ENCODE data around the gene PPP2R5C.

Gene PPP2R5C

DNA sequence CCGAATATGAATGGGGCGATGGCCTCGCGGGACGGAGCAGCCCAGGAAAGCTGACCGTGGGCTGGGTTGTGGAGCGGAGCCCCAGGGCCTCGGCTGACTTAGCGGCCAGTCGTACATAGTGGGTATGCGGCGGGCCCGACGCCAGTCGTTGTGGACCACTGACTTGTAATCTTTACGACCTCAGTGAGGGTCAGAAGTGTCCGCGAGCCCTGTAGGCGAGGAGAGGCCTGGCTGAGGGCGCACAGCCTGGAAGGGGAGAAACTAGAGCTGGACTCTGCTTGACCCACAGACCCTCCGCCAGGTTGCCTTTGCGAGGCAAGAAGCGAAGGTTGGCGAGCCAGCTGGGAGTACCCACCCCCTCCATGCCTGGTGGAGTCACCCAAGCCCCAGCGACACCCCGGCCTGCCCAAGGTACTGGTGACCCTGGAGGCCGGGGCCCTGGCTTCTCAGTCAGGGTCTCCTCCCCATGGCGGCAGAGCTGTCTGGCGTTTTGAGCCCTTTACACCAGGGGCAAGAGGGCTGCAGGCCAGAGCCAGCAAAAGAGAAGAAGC, 187.2 kb downstream of the PPP2R5C start:
- H3K27ac ChIP-seq: peak overlapping the region; percentile 80 to 98 (median 93)
- peak overlapping the region; percentile 49 to 86 (median 70) for H3K4me3 ChIP-seq

- Histone ChIP-seq H3K4me3 (no peak overlapping the region), H3K27ac (peak overlapping the region in 1 of 21 experiments; percentile 27)
Observed at GRCh38 chr14:101950100-101950499, 188.6 kb downstream of the PPP2R5C start.

- peak overlapping the region in 1 of 21 experiments; percentile 27 for H3K27ac ChIP-seq
- no peak overlapping the region for H3K4me3 ChIP-seq
Observed at GRCh38 chr14:101950516-101951215, 189.2 kb downstream of the PPP2R5C start.

- no peak overlapping the region for H3K4me3 ChIP-seq
- H3K27ac ChIP-seq: no peak overlapping the region
Observed at GRCh38 chr14:101953151-101953550, 191.6 kb downstream of the PPP2R5C start.

- H3K27ac ChIP-seq: no peak overlapping the region
- no peak overlapping the region for H3K4me3 ChIP-seq
Observed at GRCh38 chr14:101954501-101954900, 193.0 kb downstream of the PPP2R5C start.

DNA sequence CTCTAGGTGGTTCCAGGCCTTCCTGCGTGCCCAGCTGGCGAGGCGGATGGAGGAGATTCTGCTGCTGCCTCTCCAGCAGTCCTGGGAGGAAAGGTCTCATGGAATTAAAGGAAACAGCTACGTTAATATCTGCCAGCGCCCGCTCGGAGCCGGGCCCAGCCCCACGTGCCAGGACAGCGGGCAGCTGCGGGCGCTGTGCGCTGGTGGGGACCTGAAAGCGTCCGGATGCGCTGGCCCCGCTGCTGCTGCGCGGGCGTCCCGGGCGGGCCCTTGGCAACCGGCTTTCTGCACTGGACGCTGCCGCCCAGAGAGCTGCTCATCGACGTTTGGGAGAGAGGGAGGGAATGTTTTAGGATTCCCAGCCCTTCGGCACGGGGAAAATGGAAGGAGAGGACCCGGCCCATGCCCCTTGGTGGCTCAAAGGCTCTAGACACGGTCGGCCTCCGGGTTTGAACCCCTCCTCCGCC, 194.2 kb downstream of the PPP2R5C start:
- H3K27ac ChIP-seq: no peak overlapping the region
- H3K4me3 ChIP-seq: no peak overlapping the region

DNA sequence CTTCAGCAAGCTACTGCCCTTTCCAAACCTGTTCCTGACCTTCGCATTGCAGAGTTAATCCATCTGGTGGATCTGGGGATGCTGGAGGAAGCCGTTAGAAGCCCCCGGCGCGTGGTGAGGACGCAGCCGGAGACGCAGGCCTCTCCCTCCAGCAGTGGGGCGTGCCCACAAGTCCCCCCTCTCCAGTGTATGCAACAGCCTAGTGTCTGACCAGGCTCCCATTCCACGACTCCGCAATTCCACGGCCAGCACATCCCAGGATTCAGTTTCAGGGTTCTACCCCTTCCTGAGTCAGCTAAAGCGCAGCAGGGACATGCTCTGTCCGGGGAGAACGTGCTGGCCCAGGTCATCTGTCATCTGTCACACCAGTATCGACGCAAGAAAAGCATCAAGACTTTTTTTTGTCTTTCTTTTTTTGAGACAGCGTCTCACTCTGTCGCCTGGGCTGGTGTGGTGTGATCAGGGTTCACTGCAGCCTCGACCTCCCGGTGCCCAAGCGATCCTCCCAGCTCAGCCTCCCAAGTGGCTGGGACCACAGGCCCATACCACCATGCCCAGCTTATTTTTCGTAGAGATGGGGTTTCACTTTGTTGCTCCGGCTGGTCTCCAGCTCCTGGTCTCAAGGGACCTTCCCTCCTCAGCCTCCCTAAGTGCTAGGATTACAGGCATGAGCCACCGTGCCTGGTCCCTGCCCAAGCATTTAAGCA, 194.8 kb downstream of the PPP2R5C start:
- peak overlapping the region in 1 of 21 experiments; percentile 2 for H3K27ac ChIP-seq
- no peak overlapping the region for H3K4me3 ChIP-seq

- H3K4me3 ChIP-seq: no peak overlapping the region
- H3K27ac ChIP-seq: no peak overlapping the region
Observed at GRCh38 chr14:101957406-101958234, 196.1 kb downstream of the PPP2R5C start.

- H3K27ac ChIP-seq: no peak overlapping the region
Observed at GRCh38 chr14:101958418-101959180, 197.1 kb downstream of the PPP2R5C start.

DNA sequence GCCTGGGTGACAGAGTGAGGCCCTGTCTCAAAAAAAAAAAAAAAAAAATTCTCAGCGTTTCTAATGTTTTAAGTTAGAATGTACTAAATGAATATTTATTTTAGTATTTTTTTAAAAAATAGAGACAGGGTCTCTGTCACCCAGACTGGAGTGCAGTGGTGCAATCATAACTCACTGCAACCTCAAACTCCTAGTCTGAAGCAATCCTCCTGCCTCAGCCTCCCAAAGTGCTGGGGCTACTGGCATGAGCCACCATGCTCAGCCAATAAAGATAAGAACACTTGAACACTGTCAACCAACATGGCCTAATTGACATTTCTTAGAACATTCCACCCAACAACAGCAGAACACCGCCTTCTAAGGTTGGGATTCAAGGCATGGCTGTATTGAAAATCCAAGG, 197.8 kb downstream of the PPP2R5C start:
- Histone ChIP-seq H3K27ac (no peak overlapping the region), H3K4me3 (no peak overlapping the region)

More at GRCh38 chr14:101958418-101959180, 197.1 kb downstream of the PPP2R5C start:
- H3K4me3 ChIP-seq: no peak overlapping the region

- Histone ChIP-seq H3K4me3 (no peak overlapping the region), H3K27ac (no peak overlapping the region)
Observed at GRCh38 chr14:101960225-101960624, 198.7 kb downstream of the PPP2R5C start.

- Histone ChIP-seq H3K4me3 (no peak overlapping the region), H3K27ac (no peak overlapping the region)
Observed at GRCh38 chr14:101961011-101961721, 199.7 kb downstream of the PPP2R5C start.

GRCh38 chr14:101961746-101962502, 200.4 kb downstream of the PPP2R5C start:
- no peak overlapping the region for H3K4me3 ChIP-seq
- peak overlapping the region in 1 of 21 experiments; percentile 16 for H3K27ac ChIP-seq

DNA sequence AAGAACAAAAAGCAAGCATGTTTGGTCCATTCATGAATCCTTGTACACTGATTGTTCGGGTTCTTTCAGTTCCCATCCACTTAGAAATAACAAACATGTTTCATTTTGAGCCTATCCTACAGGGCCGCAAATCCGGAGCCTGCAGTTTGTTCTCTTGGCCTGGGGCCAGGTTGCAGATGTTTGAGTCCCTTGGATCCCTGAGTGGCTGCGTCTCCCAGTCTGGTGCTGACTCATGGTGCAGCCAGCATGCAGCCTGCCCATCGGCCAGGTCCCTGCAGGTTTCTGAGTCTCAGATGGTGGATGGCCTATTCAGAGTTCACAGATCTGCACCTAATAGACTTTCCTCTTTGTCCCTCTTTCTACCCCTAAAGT, 201.0 kb downstream of the PPP2R5C start:
- H3K27ac ChIP-seq: peak overlapping the region in 1 of 21 experiments; percentile 16
- H3K4me3 ChIP-seq: no peak overlapping the region

DNA sequence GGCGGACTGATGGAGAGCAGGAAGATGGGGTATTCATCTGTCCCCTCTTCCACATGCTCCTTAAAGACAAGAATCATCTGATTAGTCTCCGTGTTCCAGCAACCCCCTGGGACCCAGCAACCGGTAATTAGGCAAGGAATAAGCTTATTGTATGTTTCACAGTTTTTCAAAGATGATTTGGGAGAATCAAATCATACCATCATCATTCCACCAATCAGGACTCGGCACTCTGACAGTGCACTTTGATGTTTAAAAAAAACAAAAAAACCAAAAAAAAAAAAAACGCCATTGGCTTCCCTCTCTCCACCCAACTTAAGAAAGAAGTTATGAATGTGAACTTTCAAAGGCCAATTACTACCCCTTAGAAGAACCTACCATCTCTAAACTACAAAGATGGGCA, 201.5 kb downstream of the PPP2R5C start:
- Histone ChIP-seq H3K27ac (peak overlapping the region in 1 of 21 experiments; percentile 16), H3K4me3 (no peak overlapping the region)

DNA sequence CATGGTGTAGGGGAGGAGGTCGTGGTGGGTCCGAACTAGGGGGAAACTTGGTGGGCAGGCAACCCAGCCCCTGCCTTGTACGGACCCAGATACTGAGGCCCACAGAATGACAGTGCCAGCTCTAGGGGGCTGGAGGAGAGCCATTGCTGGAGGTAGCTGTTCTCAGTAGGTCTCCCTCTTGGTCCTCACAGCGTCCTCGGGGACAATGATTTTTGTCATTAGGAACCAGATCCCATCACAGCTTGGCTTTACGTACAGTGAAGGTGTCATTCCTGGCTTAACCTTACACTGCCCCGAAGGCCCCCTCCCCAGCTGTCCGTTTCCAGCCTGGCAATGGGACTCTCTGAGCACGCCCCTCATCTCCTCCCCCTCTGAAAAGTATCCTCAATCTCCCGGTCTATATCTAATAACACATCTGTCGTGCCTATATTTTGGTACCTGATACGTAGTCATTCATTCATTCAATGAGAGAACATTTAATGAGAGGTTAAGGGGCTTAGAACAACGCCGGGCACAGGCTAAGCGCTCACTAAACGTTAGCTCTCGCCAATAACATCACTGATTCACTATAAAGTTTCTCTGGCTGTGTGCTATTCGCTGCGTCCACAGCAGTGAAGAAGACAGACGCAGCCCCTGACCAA, 202.3 kb downstream of the PPP2R5C start:
- Histone ChIP-seq H3K4me3 (peak overlapping the region in 2 of 7 experiments; percentile 100), H3K27ac (peak overlapping the region in 2 of 21 experiments; percentile 13 to 27)

Measured in skin epidermis (tissue), 12 donors.